IPS-18c (cell line): Measurements from ENCODE around the gene GLI3.

Experiments used
- H3K4me3 ChIP-seq: 2 replicates; pipeline ENCODE4 v1.7.0; 2013; ENCODE audit warnings: low read depth, mild to moderate bottlenecking, low read length, moderate library complexity; ENCODE audit not compliant: insufficient read depth
- H3K9me3 ChIP-seq: one replicate; pipeline ENCODE4 v1.6.1; 2013; ENCODE audit warnings: mild to moderate bottlenecking, low read length, moderate library complexity; ENCODE audit not compliant: control insufficient read depth, insufficient read depth

Gene GLI3

DNA sequence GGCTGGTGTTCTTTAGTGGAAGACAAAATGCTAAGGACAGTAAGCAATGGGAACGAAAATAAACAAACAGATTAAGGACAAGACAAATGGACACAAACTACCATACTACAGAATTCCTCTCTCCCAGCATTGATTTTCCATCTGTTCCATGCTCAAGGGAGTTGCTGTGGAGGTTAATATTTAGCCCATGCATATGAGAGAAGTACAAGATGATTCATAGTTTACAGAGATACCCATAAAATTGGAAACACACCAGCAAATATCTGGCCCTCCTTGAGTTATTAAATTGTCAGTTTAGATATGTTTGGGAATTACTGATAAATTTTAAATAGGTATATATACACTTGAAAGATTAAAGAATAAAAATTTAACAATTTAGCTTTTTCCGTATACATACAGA lies 69.8 kb downstream of the GLI3 start:
- H3K9me3 ChIP-seq = no peaks in the 10 kb centered on the region
- no peak overlapping the region for H3K4me3 ChIP-seq

DNA sequence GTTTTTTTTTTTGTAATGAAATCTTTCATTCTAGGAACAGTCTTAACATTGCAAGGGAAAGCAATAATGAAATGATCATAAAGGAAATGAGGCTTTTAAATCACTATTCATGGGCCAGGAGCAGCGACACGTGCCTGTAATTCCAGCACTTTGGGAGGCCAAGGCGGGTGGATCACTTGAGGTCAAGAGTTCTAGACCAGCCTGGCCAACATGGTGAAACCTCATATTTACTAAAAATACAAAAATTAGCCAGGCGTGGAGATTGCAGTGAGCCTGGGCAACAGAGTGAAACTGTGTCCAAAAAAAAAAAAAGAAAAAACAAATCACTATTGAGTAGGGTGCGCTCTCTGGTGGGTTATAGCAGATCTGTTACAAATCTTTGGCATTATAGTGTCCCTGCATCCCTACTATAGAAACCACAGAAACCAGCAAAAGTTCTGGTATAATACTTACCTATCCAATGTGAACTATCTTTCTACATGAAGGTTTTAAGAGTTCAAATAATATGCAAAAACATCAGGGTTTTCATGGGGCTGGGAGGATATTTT lies 72.1 kb downstream of the GLI3 start:
- Histone ChIP-seq H3K9me3 (no peaks in the 10 kb centered on the region), H3K4me3 (no peak overlapping the region)

DNA sequence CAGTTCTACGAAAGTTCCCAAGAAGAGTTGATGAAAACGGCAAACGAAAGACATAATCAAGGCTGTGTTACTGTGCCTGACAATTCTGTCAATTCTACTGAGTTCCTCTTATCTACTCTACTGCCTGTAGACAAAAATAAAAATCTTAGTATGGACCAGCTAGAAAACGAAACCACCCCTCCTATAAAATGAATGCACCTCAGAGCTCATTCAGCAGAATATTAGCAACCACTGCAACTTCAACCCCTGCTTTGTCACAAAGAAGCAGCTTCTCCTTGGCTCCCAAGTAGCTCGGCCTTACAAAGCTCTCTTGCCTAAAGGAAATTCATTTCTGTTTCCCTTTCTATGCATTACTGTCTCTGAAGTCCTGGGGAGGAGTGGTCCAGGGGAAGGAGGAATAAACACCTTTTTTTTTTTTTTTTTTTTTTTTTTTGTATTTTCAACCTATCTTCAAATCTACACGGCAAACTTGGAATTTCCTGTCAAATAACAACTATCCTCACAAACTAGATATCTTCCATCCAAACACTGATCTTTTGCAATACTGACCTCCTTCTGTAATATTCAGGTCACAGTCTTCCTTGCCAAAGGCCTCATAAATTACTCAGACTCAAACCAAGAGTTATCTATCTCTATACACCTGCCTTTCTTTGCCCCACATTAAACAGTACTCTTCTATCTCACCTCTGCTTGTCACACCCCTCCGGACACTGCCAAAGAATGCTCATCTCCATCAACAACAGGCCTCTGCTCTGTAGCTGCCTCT lies 74.3 kb downstream of the GLI3 start:
- Histone ChIP-seq H3K4me3 (no peak overlapping the region), H3K9me3 (no peaks in the 10 kb centered on the region)

DNA sequence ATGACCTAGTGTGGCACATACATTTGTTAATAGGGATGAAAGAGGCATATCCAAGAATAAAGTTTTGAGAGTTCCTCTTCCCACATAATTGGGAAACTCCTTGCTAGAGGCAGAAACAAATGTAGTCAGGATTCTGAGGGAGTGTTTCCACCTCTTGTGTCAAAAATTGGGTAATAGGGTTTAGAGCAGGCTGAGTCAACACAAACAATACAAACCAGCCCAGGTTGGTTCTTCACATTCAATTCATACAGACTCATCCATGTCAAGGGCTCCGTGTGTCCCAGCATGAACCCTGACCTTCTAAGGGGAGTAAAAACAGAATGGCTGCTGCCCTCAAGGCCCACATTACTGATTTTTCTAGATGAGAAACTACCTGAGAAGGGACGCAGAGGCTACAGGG lies 75.3 kb downstream of the GLI3 start:
- no peaks in the 10 kb centered on the region for H3K9me3 ChIP-seq
- H3K4me3 ChIP-seq = no peak overlapping the region

DNA sequence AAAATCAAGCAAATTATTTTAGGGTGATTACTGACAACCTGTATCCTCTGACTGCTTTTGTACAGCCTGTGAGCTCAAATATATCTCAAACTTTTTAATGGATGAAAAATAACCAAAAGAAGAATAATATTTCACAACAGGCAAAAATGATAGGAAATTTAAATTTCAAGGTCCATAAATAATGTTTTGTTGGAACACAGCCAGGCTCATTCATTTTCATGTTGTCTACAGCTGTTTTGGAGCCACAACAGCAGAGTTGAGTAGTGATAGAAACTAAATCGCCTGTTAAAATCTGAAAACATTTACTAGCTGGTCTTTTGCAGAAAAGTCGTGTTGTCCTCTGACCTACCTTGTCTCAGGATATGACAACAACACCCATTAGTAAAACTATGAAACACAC lies 75.9 kb downstream of the GLI3 start:
- no peaks in the 10 kb centered on the region for H3K9me3 ChIP-seq
- H3K4me3 ChIP-seq = no peak overlapping the region

DNA sequence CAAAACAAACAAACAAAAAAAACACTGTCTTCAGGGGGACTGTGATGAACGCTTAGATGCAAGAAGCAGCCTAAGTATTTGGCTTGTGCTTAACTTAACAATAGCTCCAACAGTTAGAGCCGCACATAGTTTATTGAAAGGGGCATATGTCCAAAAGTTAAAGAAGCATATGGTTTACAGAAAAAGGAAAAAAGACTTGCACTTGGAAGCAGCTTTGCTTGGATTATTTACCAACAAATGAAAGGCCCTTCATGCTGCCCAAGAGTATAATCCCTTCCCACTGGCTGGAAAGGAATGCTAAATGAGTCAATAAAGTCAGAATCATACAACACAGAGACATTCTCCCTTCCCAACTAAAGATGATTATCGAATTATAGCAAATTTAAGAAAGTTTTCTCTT lies 77.9 kb downstream of the GLI3 start:
- Histone ChIP-seq H3K4me3 (no peak overlapping the region), H3K9me3 (no peaks in the 10 kb centered on the region)

DNA sequence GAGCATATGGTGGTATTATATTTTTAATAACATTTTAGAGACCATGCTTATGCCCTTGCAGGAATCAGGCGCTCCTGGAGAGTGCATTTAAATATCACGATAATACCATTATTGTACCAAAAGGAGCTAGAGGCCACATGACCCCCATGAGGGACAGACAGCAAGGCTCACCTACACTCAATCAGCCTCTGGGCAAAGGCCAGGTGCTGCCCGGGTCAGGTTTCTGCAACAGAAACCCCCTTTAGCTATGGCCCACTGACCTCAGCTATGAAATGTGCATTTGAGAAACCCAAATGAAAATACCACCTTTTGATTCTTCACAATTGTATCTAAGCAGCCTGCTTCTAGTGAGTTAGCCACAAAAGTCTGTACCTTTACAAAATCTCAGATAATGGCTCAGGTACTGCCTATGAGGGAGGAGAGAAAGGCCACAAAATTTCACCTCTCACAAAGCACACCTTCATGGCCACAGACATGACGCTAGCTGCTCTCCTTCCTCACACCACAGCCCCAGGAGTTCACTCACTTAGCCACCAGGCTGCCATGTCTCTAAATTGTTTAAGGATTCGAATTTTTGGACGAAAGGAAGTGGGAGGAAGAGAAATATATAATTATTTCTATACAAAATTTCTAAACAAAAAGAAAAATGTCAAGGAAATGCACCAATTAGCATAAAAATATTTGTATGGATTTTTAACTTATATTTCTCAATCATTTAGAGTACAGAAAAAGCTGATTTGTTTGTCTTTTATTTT lies 79.9 kb downstream of the GLI3 start:
- no peaks in the 10 kb centered on the region for H3K9me3 ChIP-seq
- H3K4me3 ChIP-seq = no peak overlapping the region

DNA sequence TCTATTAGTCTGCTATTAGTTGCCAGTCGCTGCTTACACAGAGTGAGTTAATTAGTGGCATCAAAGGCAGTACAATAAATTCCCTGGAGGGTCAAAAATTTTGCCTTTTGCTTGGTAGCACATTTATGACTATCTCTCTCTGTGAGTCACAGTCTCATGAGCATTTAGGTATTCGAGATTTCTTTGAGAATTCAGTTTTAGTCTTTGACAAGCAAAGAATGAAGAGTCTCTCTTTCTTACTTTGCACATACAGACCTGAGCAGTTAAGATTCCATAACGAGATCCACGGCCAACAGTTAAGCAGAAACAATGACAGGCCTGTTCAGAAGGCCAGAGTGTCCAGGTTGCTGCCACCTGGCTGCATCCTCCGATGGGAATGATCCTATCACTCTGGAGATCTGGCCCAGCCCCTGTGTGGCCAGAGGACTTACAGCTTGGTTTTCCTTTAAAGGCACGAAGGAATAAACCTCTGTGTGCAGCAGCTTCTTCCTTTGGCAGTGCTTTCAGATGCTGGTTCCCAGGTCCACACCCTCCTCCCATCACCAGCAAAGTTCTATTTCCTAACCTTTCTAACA lies 80.6 kb downstream of the GLI3 start:
- no peaks in the 10 kb centered on the region for H3K9me3 ChIP-seq
- no peak overlapping the region for H3K4me3 ChIP-seq

DNA sequence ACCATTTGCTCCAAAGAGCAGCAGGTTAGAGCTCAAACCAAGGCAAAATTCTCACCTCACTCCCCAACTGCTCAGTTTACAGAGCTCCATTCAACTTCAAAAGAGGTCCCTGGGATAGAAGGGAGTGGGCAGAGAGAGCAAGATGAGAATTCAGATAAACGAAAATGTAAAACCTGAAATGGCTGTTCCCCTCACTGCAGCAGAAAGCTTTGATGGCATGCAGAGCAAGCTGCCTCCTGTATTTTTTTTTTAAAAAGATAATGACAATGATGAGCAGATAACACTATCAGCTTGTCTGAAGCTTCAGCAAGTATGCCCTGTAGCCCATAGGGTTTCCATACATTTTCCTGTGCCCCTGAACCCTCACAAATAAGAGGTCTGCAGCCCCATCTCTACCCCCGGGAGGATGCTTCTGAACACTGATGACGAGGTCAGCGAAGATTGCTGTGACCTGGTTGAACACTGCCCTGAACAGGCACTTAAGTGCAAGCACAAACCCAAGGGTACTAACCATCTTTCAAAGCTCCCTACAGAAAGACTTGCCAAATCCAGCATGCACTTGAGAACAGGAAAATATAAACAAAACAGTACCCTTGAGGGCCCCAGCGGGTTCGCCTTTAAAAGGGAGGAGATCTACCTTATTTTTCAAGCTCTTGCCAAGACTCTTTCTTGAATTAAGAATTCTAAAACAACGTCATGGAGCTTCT lies 81.3 kb downstream of the GLI3 start:
- Histone ChIP-seq H3K4me3 (no peak overlapping the region), H3K9me3 (no peaks in the 10 kb centered on the region)

DNA sequence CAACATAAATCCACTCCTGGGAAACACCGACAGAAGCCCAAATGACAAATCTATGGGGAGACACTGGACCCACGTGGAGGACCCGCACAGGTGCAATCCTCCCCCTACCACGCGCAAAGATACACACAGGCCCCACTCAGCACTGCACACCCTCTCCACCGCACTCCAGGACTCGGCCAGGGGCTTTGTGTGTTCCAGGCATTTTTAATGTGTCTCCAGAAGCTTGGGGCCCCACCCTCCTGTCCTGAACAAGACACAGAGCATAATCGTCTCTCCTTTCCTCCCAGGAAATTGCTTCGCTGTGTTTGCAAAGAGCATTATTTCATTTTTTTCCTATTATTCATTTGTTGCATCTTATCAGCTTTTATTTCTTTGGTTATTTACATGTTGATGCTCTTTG lies 82.8 kb downstream of the GLI3 start:
- no peak overlapping the region for H3K4me3 ChIP-seq
- no peaks in the 10 kb centered on the region for H3K9me3 ChIP-seq

DNA sequence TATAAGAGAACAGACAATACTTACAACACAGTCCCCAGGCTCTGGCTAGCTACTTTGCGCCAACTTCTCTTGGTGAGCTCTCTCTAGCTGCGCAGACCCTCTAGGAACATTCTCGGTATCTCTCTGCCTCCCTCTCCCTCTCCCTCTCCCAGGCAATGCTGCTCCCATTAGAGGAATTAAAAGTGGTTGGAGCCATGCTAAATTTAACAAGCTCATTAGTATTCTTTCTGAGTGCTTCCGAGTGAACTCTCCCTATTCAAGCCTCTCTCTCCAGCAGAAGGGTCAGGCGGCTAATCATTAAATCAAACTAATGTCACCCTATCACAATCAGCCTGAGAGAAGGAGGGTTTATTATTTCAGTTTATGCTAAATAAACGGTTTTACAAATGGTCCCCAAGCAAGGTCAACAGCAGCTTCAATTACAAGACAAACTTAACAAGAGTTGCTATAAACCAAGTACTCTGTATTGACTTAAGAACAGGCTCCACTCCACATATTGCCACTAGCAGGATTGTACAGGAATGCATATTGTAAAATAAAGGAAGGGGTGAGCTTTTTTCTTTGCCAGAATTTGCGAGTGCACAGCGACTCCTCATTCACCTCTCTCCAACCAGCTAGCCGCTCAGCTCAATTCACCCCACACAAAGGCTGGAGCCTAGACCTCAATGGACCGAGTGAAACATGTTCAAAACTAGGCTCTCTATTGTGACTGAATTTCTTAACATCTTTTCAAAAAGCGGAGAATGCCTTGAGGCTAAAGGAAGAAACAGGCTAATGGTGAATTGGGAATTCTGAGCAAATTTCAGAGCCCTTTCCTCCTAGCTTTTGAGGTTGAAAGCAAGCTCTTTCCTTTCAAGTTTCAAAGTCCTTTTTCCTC lies 84.4 kb downstream of the GLI3 start:
- Histone ChIP-seq H3K9me3 (no peaks in the 10 kb centered on the region), H3K4me3 (no peak overlapping the region)

DNA sequence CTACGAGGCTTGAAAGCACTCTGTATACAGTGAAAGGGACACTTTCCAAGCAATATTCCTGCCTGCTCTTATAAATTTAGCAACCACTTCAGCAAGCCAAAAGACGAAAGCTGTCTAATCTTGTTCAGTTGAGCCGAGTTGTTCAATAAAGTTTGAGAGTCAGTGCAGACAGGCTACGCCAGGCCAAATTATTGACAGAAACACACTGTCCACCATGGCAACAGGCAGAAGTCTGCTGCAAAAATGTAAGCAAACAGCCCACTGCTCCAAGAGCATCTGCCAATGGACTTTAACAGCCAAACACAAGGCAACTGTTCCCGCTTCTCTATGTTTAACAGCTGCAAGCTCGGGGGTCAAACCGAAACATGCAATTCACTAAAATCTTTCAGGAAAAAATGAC lies 85.7 kb downstream of the GLI3 start:
- H3K9me3 ChIP-seq = no peaks in the 10 kb centered on the region
- no peak overlapping the region for H3K4me3 ChIP-seq

DNA sequence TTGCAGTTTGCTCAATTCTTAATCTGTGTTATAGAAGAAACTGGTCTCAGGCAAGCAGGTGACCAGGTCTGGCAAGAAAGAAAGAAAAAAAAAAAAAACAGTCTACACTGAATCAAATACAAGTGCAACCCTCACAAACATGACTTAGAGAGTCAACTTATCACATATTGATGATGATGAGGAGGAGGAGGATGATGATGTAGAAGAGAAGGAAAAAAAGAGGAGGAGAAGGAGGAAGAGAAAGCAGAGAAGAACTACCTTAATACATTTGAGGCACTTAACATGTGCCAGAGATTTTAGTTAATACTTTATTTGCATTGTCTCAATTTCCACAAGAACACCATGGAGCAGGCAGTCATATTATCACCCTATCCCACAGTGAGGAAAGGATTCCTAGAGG lies 91.5 kb downstream of the GLI3 start:
- no peak overlapping the region for H3K4me3 ChIP-seq

DNA sequence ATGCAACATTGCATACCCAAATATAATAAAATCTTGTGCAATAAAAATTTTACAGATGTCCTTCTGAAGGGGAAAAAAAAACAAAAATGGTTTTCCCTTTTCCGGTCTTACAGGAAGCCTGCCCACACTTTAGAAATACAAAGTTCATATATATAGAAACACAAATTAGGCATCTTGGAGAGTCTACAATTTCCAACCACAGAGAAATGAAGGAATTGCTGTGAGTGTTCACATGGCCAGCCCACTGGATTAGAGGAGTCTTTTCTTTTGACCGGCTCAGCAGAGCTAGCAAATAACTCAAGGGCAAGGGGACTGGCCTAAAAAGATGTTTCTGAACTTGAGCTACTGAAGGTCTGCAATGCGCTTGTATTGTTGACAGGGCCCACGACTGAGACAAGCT lies 92.4 kb downstream of the GLI3 start:
- no peak overlapping the region for H3K4me3 ChIP-seq

More for the DNA sequence above, 91.5 kb downstream of the GLI3 start:
- no peaks in the 10 kb centered on the region for H3K9me3 ChIP-seq

DNA sequence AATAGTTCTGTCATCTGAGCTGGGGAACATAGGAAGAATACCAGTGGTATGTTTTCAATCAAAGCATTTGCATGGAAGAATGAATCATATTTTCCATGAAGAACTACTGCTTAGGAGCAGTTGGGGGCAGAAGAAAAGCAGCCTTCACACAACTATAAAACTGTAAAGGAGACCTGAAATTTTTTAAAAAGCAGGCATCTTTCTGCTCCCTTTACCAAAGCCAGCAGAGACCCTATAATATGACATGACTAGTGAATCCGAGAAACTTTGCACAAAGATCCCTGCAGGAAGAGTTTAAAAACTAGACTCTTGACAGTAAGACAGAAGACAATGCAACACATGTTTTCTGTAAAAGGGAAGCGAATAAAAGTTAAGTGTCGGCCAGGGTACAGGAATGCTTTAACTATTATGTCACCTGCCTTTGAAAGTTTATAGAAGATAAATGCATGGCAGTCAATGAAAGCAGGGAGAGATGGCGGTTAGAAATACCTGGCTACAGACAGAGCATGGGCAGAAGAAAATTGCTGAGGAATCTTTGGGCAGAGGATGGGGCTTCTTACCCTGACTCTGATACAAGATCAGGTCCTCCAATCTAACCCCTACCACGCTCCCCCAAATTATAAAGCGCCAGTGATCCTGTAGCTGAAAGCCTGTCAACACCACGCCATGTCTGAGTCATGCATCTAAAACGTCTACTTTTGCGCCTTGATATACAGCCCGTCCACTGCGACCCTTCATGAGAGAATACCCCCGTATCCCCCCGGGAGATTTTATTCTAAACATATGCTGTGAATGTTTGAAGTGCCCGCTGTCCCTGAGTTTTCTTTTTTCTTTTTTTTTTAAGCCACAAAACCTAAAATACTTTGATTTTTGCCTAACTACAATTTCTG lies 93.1 kb downstream of the GLI3 start:
- Histone ChIP-seq H3K9me3 (no peaks in the 10 kb centered on the region), H3K4me3 (no peak overlapping the region)

More for the DNA sequence above, 92.4 kb downstream of the GLI3 start:
- H3K9me3 ChIP-seq = no peaks in the 10 kb centered on the region

DNA sequence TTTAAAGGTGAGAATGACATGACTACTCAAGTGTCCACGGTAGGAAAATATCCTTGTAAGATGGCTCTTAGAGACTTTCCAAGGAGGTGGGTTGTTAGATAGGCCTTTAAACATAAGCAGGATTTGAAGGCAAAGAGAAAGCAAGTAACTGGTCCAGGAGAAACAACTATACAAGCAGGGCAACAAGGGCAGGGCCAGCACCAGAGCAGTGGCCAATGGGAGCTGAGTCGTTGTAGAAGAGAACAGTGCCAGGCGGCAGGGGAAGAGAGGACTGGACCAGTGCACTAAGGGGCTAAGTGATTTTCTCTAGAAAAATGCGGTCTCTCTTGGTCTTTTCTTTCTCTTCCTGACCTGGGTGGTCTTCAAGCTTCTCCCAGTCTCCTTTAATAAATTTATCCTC lies 94.9 kb downstream of the GLI3 start:
- Histone ChIP-seq H3K9me3 (no peaks in the 10 kb centered on the region), H3K4me3 (no peak overlapping the region)
